ENCODE results near the gene ZNRF1. TPM values are rescaled to one million over a fixed set of nuclear protein-coding genes. Genes with fewer than 3 reads are reported as not detected.

ZNRF1 gene
- total RNA-seq, 1 donor from 2014 or later: 53.7 TPM

- intact Hi-C loops (cut with DNase I): no loop called here
- Histone ChIP-seq H3K27me3 (no peaks in the 10 kb centered on the region), H3K4me1 (peaks cover 0 to 6% of the 10 kb centered on the region in 2 donors), H3K9me3 (no peaks in the 10 kb centered on the region), H3K4me3 (no peak overlapping the region), H3K27ac (peak overlapping the region; percentile 16 to 19), H3K36me3 (no peaks in the 10 kb centered on the region)
- DNase-seq (ENCODE audit: low spot score in 2 of 2): no peak
- TF ChIP-seq CTCF (IDR thresholded peaks at IDR 0.05): no peak
Observed at GRCh38 chr16:75062135-75062975, 63.5 kb downstream of the ZNRF1 start.

GRCh38 chr16:75062976-75063346 is 64.1 kb downstream of the ZNRF1 start:
- no peak overlapping the region for H3K4me3 ChIP-seq
- no peaks in the 10 kb centered on the region for H3K9me3 ChIP-seq
- H3K27me3 ChIP-seq: no peaks in the 10 kb centered on the region
- H3K36me3 ChIP-seq: no peaks in the 10 kb centered on the region
- intact Hi-C loops (cut with DNase I): no loop called here
- TF ChIP-seq CTCF (IDR thresholded peaks at IDR 0.05): no peak
- H3K4me1 ChIP-seq: peaks cover 0 to 6% of the 10 kb centered on the region in 2 donors
- peak overlapping the region; percentile 16 to 19 for H3K27ac ChIP-seq
- DNase-seq (ENCODE audit: low spot score in 2 of 2): no peak

GRCh38 chr16:75063549-75064088 is 64.8 kb downstream of the ZNRF1 start:
- H3K4me1 ChIP-seq: peaks cover 0 to 6% of the 10 kb centered on the region in 2 donors
- intact Hi-C loops (cut with DNase I): no loop called here

GRCh38 chr16:75064403-75065148 is 65.8 kb downstream of the ZNRF1 start:
- intact Hi-C loops (cut with DNase I): no loop called here
- no peaks in the 10 kb centered on the region for H3K9me3 ChIP-seq
- DNase-seq (ENCODE audit: low spot score in 2 of 2): no peak
- H3K36me3 ChIP-seq: no peaks in the 10 kb centered on the region
- TF ChIP-seq CTCF (IDR thresholded peaks at IDR 0.05): no peak
- H3K27me3 ChIP-seq: no peaks in the 10 kb centered on the region
- H3K4me3 ChIP-seq: no peak overlapping the region
- no peak overlapping the region for H3K27ac ChIP-seq
- peaks cover 0 to 6% of the 10 kb centered on the region in 2 donors for H3K4me1 ChIP-seq

More at GRCh38 chr16:75063549-75064088, 64.8 kb downstream of the ZNRF1 start:
- Histone ChIP-seq H3K27me3 (no peaks in the 10 kb centered on the region), H3K36me3 (no peaks in the 10 kb centered on the region), H3K4me3 (no peak overlapping the region), H3K9me3 (no peaks in the 10 kb centered on the region), H3K27ac (no peak overlapping the region)
- TF ChIP-seq CTCF (IDR thresholded peaks at IDR 0.05): no peak
- no peak for DNase-seq (ENCODE audit: low spot score in 2 of 2)

GRCh38 chr16:75065149-75065505 is 66.3 kb downstream of the ZNRF1 start:
- Histone ChIP-seq H3K4me1 (peaks cover 0 to 6% of the 10 kb centered on the region in 2 donors), H3K9me3 (no peaks in the 10 kb centered on the region), H3K4me3 (no peak overlapping the region), H3K27ac (no peak overlapping the region), H3K27me3 (no peaks in the 10 kb centered on the region), H3K36me3 (no peaks in the 10 kb centered on the region)
- intact Hi-C loops (cut with DNase I): no loop called here
- no peak for DNase-seq (ENCODE audit: low spot score in 2 of 2)
- TF ChIP-seq CTCF (IDR thresholded peaks at IDR 0.05): no peak
